Measurements from ENCODE around the gene HDAC4.

The HDAC4 gene

DNA sequence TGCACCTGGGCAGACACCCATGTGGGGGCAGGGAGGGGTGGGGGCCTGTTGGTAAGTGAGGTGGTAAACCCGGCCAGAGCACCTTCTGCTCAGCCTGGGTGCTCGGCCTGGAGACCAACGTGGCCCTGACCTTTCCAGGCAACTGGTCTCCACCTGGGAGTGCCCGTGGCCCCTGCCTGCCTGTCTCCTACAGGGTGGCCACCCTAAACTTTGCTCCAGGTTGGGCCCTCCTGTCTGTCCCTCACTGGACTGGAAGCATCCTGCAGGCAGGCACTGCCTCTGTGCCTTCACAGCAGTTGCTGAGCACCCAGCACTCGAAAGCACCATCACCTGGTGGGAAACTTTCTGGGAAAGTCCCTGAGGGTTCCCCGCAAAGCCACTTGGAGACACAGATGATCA, 381.6 kb downstream of the HDAC4 start:
- DNase-seq (ENCODE audit: low read depth in 1 of 2, low spot score in 1 of 2) = no peak
- TF ChIP-seq, protein P1, sequence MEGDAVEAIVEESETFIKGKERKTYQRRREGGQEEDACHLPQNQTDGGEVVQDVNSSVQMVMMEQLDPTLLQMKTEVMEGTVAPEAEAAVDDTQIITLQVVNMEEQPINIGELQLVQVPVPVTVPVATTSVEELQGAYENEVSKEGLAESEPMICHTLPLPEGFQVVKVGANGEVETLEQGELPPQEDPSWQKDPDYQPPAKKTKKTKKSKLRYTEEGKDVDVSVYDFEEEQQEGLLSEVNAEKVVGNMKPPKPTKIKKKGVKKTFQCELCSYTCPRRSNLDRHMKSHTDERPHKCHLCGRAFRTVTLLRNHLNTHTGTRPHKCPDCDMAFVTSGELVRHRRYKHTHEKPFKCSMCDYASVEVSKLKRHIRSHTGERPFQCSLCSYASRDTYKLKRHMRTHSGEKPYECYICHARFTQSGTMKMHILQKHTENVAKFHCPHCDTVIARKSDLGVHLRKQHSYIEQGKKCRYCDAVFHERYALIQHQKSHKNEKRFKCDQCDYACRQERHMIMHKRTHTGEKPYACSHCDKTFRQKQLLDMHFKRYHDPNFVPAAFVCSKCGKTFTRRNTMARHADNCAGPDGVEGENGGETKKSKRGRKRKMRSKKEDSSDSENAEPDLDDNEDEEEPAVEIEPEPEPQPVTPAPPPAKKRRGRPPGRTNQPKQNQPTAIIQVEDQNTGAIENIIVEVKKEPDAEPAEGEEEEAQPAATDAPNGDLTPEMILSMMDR (IDR thresholded peaks at IDR 0.05; ENCODE audit: insufficient read depth, low read length) = no peak
- TF ChIP-seq, protein P2, sequence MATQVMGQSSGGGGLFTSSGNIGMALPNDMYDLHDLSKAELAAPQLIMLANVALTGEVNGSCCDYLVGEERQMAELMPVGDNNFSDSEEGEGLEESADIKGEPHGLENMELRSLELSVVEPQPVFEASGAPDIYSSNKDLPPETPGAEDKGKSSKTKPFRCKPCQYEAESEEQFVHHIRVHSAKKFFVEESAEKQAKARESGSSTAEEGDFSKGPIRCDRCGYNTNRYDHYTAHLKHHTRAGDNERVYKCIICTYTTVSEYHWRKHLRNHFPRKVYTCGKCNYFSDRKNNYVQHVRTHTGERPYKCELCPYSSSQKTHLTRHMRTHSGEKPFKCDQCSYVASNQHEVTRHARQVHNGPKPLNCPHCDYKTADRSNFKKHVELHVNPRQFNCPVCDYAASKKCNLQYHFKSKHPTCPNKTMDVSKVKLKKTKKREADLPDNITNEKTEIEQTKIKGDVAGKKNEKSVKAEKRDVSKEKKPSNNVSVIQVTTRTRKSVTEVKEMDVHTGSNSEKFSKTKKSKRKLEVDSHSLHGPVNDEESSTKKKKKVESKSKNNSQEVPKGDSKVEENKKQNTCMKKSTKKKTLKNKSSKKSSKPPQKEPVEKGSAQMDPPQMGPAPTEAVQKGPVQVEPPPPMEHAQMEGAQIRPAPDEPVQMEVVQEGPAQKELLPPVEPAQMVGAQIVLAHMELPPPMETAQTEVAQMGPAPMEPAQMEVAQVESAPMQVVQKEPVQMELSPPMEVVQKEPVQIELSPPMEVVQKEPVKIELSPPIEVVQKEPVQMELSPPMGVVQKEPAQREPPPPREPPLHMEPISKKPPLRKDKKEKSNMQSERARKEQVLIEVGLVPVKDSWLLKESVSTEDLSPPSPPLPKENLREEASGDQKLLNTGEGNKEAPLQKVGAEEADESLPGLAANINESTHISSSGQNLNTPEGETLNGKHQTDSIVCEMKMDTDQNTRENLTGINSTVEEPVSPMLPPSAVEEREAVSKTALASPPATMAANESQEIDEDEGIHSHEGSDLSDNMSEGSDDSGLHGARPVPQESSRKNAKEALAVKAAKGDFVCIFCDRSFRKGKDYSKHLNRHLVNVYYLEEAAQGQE (IDR thresholded peaks at IDR 0.05; ENCODE audit: insufficient replicate concordance, low read depth) = no peak
- TF ChIP-seq SPI1 (IDR thresholded peaks at IDR 0.05; ENCODE audit: borderline replicate concordance, low read depth) (no peak), GABPA (IDR thresholded peaks at IDR 0.05; ENCODE audit: low read depth) (no peak), POLR2AphosphoS5 (IDR thresholded peaks at IDR 0.05; ENCODE audit: low read depth) (no peak)
- Histone ChIP-seq H3K27ac (replicated peaks) (no peak overlapping the region), H3K4me3 (replicated peaks; ENCODE audit: insufficient read depth, low read length) (no peak overlapping the region), H3K27me3 (ENCODE audit: insufficient read depth, poor library complexity, severe bottlenecking) (no peaks in the 10 kb centered on the region)

DNA sequence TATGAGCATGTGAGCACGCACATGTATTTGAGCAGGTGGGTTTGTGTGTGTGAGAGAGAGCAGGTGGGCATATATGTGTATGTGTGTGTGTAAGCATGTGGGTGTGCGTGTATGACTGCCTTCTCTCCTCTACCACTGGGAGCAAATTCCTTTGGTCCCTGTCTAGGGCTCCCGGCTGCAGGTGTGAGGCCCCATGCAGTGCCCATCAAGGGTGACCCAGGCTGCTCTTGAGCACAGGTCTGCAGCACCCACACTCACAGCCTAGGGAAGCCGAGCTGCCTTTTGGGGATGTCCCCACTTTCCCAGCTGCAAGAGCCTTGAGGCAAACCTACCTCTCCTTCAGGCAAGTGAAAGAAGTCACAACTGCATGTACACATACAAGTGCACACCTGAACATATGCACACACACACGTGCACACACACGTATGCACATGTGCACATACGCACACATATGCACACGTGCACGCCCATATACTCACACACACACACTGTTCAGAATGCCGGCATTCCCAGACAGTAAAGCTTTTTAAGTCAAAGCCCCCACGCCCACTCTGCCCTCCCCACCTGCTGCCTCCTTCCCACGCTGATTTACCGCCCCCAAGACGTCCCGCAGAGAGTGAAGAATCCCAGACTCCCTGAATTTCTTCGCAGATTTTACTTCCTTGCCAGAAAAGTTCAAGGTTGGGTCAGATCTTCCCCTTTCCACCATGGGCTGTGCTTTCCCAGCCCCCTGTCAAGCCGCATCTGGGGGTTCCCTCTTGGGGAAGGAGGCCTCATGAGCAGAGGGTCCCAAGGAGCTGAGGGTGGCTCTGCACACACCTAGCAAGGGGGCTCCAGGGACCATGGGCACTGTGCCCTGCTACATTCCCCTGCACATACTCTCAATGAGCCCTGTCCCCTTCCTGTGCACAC, 382.3 kb downstream of the HDAC4 start:
- Histone ChIP-seq H3K27me3 (ENCODE audit: insufficient read depth, poor library complexity, severe bottlenecking) (no peaks in the 10 kb centered on the region), H3K27ac (replicated peaks) (no peak overlapping the region), H3K4me3 (replicated peaks; ENCODE audit: insufficient read depth, low read length) (no peak overlapping the region)
- TF ChIP-seq, protein P2 (IDR thresholded peaks at IDR 0.05; ENCODE audit: insufficient replicate concordance, low read depth) = no peak
- TF ChIP-seq SPI1 (IDR thresholded peaks at IDR 0.05; ENCODE audit: borderline replicate concordance, low read depth) (no peak), POLR2AphosphoS5 (IDR thresholded peaks at IDR 0.05; ENCODE audit: low read depth) (no peak), GABPA (IDR thresholded peaks at IDR 0.05; ENCODE audit: low read depth) (no peak)
- TF ChIP-seq, protein P1 (IDR thresholded peaks at IDR 0.05; ENCODE audit: insufficient read depth, low read length) = no peak
- no peak for DNase-seq (ENCODE audit: low read depth in 1 of 2, low spot score in 1 of 2)

DNA sequence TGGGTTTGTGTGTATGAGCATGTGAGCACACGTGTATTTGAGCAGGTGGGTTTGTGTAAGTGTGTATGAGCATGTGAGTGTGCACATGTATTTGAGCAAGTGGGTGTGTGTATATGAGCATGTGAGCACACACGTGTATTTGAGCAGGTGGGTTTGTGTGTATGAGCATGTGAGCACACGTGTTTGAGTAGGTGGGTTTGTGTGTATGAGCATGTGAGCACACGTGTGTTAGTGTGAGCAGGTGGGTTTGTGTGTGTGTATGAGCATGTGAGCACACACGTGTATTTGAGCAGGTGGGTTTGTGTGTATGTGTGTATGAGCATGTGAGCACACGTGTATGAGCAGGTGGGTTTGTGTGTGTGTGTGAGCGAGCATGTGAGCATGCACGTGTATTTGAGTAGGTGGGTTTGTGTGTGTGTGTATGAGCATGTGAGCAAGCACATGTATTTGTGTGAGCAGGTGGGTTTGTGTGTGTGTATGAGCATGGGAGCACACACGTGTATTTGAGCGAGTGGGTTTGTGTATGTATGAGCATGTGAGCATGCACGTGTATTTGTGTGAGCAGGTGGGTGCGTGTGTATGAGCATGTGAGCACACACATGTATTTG, 383.2 kb downstream of the HDAC4 start:
- Histone ChIP-seq H3K4me3 (replicated peaks; ENCODE audit: insufficient read depth, low read length) (no peak overlapping the region), H3K27me3 (ENCODE audit: insufficient read depth, poor library complexity, severe bottlenecking) (no peaks in the 10 kb centered on the region), H3K27ac (replicated peaks) (no peak overlapping the region)
- no peak for DNase-seq (ENCODE audit: low read depth in 1 of 2, low spot score in 1 of 2)
- TF ChIP-seq, protein P2 (IDR thresholded peaks at IDR 0.05; ENCODE audit: insufficient replicate concordance, low read depth) = no peak
- TF ChIP-seq, protein P1 (IDR thresholded peaks at IDR 0.05; ENCODE audit: insufficient read depth, low read length) = no peak
- TF ChIP-seq GABPA (IDR thresholded peaks at IDR 0.05; ENCODE audit: low read depth) (no peak), SPI1 (IDR thresholded peaks at IDR 0.05; ENCODE audit: borderline replicate concordance, low read depth) (no peak), POLR2AphosphoS5 (IDR thresholded peaks at IDR 0.05; ENCODE audit: low read depth) (no peak)

Data from HL-60 (cell line).